ENCODE measurements around the gene CFAP46. TPM values are rescaled to one million over a fixed set of nuclear protein-coding genes. Genes with fewer than 3 reads are reported as not detected.

The CFAP46 gene
- total RNA-seq, 2 experiments from 2014 or later: not detected

DNA sequence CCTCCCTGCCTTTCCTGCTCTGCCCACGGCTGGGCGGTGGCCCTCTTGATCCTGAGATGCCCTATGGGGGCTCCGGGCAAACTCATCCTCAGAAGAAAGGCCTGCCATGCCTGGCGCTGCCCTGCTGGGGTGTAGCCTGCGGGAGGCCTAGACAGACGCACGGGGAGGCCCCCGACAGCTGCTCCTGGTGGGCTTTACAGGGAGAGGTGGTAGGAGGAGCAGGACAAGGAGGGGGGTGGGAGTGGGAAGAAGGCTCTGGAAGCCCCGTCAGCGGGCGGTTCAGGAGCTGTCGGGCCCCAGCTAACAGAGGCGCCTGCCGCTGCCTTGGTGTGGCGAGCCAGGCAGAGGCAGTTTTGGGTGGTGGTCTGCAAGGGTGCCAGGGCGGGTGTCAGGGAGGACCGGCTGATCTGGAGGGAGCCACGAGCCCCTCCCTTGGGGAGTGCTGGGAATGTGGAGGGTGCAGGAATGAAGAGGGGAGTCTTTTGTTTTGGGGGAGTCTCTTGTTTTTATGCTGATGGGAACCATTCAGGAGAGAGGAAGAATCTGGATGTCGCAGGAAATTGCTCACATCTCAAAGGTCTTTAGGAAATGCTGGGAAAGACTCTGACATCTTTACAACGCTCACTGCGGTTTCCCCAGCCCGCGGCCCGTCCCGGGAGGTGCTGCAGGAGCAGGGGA lies 63.5 kb downstream of the CFAP46 start:
- no peak for DNase-seq
- CTCF ChIA-PET: no interaction called here
- H3K4me1 Mint-ChIP-seq (ENCODE audit: low read depth): no peaks in the 10 kb centered on the region
- Histone ChIP-seq H3K27ac (ENCODE audit: low read depth in 1 of 2, low read length in 2 of 2) (no peak overlapping the region), H3K9me3 (ENCODE audit: control insufficient read depth in 1 of 2, insufficient read depth in 1 of 2, low read length in 2 of 2) (peaks cover 0 to 18% of the 10 kb centered on the region in 2 experiments), H3K36me3 (ENCODE audit: insufficient read depth, low read length) (no peaks in the 10 kb centered on the region), H3K27me3 (ENCODE audit: control insufficient read depth in 1 of 2, insufficient read depth in 2 of 2, low read length in 2 of 2) (no peaks in the 10 kb centered on the region), H3K4me3 (ENCODE audit: low read length) (no peak overlapping the region), H3K4me1 (ENCODE audit: insufficient read depth, low read length) (no peaks in the 10 kb centered on the region)
- no peak for ATAC-seq (ENCODE audit: poor library complexity)
- TF ChIP-seq, protein P1, sequence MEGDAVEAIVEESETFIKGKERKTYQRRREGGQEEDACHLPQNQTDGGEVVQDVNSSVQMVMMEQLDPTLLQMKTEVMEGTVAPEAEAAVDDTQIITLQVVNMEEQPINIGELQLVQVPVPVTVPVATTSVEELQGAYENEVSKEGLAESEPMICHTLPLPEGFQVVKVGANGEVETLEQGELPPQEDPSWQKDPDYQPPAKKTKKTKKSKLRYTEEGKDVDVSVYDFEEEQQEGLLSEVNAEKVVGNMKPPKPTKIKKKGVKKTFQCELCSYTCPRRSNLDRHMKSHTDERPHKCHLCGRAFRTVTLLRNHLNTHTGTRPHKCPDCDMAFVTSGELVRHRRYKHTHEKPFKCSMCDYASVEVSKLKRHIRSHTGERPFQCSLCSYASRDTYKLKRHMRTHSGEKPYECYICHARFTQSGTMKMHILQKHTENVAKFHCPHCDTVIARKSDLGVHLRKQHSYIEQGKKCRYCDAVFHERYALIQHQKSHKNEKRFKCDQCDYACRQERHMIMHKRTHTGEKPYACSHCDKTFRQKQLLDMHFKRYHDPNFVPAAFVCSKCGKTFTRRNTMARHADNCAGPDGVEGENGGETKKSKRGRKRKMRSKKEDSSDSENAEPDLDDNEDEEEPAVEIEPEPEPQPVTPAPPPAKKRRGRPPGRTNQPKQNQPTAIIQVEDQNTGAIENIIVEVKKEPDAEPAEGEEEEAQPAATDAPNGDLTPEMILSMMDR (IDR thresholded peaks at IDR 0.05): no peak
- H3K36me3 Mint-ChIP-seq (ENCODE audit: low read depth): no peaks in the 10 kb centered on the region
- H3K9me3 Mint-ChIP-seq: peaks cover 2% of the 10 kb centered on the region
- H3K27me3 Mint-ChIP-seq: peaks cover 27% of the 10 kb centered on the region
- no peak overlapping the region for H3K27ac Mint-ChIP-seq
- no peak overlapping the region for H3K4me3 Mint-ChIP-seq
- POLR2A ChIA-PET: no interaction called here
- intact Hi-C loops (cut with DNase I, micrococcal nuclease): no loop called here

DNA sequence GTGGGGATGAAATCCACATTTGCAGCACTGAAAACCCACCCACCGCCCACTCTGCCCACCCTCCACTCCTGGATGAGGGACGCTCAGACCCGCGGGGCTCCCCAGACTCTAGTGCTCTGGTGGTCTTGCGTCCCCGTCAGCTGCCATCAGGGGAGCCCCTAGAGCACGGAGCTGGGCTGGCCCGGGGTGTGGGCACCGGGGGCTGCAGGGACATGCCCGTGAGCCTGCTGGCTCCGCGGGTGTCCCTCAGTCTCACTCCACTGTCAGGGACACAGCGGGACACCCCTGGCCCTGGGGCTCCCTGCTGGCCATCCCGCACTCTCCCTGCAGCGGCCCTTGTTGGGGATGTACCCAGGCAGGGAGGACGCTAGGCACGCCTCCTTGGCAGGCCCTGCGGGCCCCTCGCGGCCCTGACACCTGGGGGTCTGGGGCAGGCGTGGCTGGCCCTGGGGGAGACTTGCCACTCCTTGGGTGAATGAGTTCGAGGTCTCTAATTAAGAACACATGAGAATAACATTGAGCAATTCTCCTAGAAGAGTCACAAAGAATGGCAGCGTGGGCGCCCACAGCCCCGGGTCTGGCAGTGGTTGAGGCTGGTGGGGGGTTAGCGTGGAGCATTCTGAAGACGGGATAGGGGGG lies 64.2 kb downstream of the CFAP46 start:
- POLR2A ChIA-PET: no interaction called here
- Mint-ChIP-seq H3K36me3 (ENCODE audit: low read depth) (no peaks in the 10 kb centered on the region), H3K9me3 (peaks cover 2% of the 10 kb centered on the region), H3K27ac (no peak overlapping the region), H3K4me3 (no peak overlapping the region), H3K4me1 (ENCODE audit: low read depth) (no peaks in the 10 kb centered on the region), H3K27me3 (peaks cover 27% of the 10 kb centered on the region)
- Histone ChIP-seq H3K27ac (ENCODE audit: low read depth in 1 of 2, low read length in 2 of 2) (no peak overlapping the region), H3K27me3 (ENCODE audit: control insufficient read depth in 1 of 2, insufficient read depth in 2 of 2, low read length in 2 of 2) (no peaks in the 10 kb centered on the region), H3K36me3 (ENCODE audit: insufficient read depth, low read length) (no peaks in the 10 kb centered on the region), H3K9me3 (ENCODE audit: control insufficient read depth in 1 of 2, insufficient read depth in 1 of 2, low read length in 2 of 2) (peaks cover 0 to 18% of the 10 kb centered on the region in 2 experiments), H3K4me1 (ENCODE audit: insufficient read depth, low read length) (no peaks in the 10 kb centered on the region), H3K4me3 (ENCODE audit: low read length) (no peak overlapping the region)
- intact Hi-C loops (cut with DNase I, micrococcal nuclease): no loop called here
- CTCF ChIA-PET: no interaction called here
- DNase-seq: no peak
- TF ChIP-seq, protein P1 (IDR thresholded peaks at IDR 0.05): no peak
- no peak for ATAC-seq (ENCODE audit: poor library complexity)

DNA sequence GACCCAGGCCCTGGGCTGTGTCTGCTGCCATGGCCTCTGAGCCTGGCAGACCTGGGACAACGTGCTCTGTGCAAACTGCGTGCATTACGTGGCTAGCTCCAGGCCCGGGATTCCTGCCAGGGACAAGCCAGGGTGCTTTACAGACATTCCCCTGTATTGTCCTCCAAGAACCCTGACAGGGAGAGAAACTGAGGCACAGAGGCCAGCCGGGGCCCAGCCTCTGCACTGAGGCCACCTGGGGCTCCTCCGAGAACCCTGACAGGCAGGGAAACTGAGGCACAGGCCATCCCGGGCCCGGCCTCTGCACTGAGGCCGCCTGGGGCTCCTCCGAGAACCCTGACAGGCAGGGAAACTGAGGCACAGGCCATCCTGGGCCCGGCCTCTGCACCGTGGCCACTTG lies 64.9 kb downstream of the CFAP46 start:
- intact Hi-C loops (cut with DNase I, micrococcal nuclease): no loop called here
- Mint-ChIP-seq H3K9me3 (peaks cover 2% of the 10 kb centered on the region), H3K4me3 (no peak overlapping the region), H3K27ac (no peak overlapping the region), H3K27me3 (peaks cover 27% of the 10 kb centered on the region), H3K36me3 (ENCODE audit: low read depth) (no peaks in the 10 kb centered on the region), H3K4me1 (ENCODE audit: low read depth) (no peaks in the 10 kb centered on the region)
- Histone ChIP-seq H3K4me1 (ENCODE audit: insufficient read depth, low read length) (no peaks in the 10 kb centered on the region), H3K27me3 (ENCODE audit: control insufficient read depth in 1 of 2, insufficient read depth in 2 of 2, low read length in 2 of 2) (no peaks in the 10 kb centered on the region), H3K36me3 (ENCODE audit: insufficient read depth, low read length) (no peaks in the 10 kb centered on the region), H3K4me3 (ENCODE audit: low read length) (no peak overlapping the region), H3K9me3 (ENCODE audit: control insufficient read depth in 1 of 2, insufficient read depth in 1 of 2, low read length in 2 of 2) (peaks cover 0 to 18% of the 10 kb centered on the region in 2 experiments), H3K27ac (ENCODE audit: low read depth in 1 of 2, low read length in 2 of 2) (no peak overlapping the region)
- DNase-seq: no peak
- ATAC-seq (ENCODE audit: poor library complexity): no peak
- ChIA-PET CTCF (no interaction called here), POLR2A (no interaction called here)
- TF ChIP-seq, protein P1 (IDR thresholded peaks at IDR 0.05): no peak
